ENCODE results near the gene LENG8.
A peak's percentile ranks its signal among the peaks of the same experiment; 100 is the strongest.

LENG8 gene

GRCh38 chr19:54460230-54461005 lies 11.4 kb downstream of the LENG8 start:
- no peak for TF ChIP-seq CTCF (IDR thresholded peaks at IDR 0.05; ENCODE audit: low read depth, low read length)
- in situ Hi-C loops (cut with HindIII; ENCODE audit: low sequenced_read_pairs) = no loop called here
- no peak for DNase-seq (ENCODE audit: low read depth, low spot score)
- no peak overlapping the region for H3K4me3 ChIP-seq (ENCODE audit: low read depth, low read length)

- DNase-seq (ENCODE audit: low read depth, low spot score) = no peak
- TF ChIP-seq CTCF (IDR thresholded peaks at IDR 0.05; ENCODE audit: low read depth, low read length) = no peak
- no peak overlapping the region for H3K4me3 ChIP-seq (ENCODE audit: low read depth, low read length)
- in situ Hi-C loops (cut with HindIII; ENCODE audit: low sequenced_read_pairs) = no loop called here
Measured at GRCh38 chr19:54461210-54461609, 12.2 kb downstream of the LENG8 start.

- no peak for DNase-seq (ENCODE audit: low read depth, low spot score)
- TF ChIP-seq CTCF (IDR thresholded peaks at IDR 0.05; ENCODE audit: low read depth, low read length) = no peak
- in situ Hi-C loops (cut with HindIII; ENCODE audit: low sequenced_read_pairs) = no loop called here
- no peak overlapping the region for H3K4me3 ChIP-seq (ENCODE audit: low read depth, low read length)
Measured at GRCh38 chr19:54461613-54462012, 12.6 kb downstream of the LENG8 start.

GRCh38 chr19:54462047-54462654 lies 13.2 kb downstream of the LENG8 start:
- in situ Hi-C loops (cut with HindIII; ENCODE audit: low sequenced_read_pairs) = no loop called here
- DNase-seq (ENCODE audit: low read depth, low spot score) = no peak
- peak overlapping the region; percentile 43 for H3K4me3 ChIP-seq (ENCODE audit: low read depth, low read length)
- TF ChIP-seq CTCF (IDR thresholded peaks at IDR 0.05; ENCODE audit: low read depth, low read length) = no peak

- in situ Hi-C loops (cut with HindIII; ENCODE audit: low sequenced_read_pairs) = no loop called here
Measured at GRCh38 chr19:54462655-54463530, 13.9 kb downstream of the LENG8 start.

More at GRCh38 chr19:54462655-54463530, 13.9 kb downstream of the LENG8 start:
- H3K4me3 ChIP-seq (ENCODE audit: low read depth, low read length) = peak overlapping the region; percentile 43
- TF ChIP-seq CTCF (IDR thresholded peaks at IDR 0.05; ENCODE audit: low read depth, low read length) = peak; percentile 27
- peak; percentile 61 for DNase-seq (ENCODE audit: low read depth, low spot score)
